Measurements from ENCODE around the gene SSTR4. TPM values are rescaled to one million over a fixed set of nuclear protein-coding genes. Genes with fewer than 3 reads are reported as not detected.

Gene SSTR4
- total and polyA plus RNA-seq, 2 donors (not counting 3 experiments of a cell fraction or from before 2014, with no cell fraction given): not detected

DNA sequence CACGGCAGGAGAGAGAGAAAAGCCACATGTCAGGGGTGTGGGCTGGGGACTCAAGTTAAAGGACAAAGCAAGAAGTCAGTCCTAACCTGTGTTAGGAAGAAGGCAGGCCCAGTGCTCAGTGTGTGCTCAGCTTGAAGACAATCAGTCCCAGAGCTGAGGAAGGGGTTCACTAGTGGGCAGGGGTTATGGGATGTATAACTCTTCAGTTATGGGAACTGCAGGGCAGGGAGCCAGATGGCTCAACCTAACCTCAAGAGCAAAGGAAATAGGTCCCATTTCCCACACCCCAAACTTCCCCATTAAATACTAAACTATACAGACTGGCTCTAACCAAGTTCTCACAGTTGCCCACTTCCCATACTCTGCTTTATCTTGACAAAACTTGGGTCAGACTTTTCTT lies 7.4 kb upstream of the SSTR4 start:
- FAIRE-seq: no peak
- TF ChIP-seq MYC (IDR thresholded peaks at IDR 0.05; ENCODE audit: low read depth, low read length): no peak
- TF ChIP-seq, protein P1, sequence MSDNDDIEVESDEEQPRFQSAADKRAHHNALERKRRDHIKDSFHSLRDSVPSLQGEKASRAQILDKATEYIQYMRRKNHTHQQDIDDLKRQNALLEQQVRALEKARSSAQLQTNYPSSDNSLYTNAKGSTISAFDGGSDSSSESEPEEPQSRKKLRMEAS (IDR thresholded peaks at IDR 0.05; ENCODE audit: insufficient read depth, insufficient read length): no peak
- no peak for TF ChIP-seq POLR2A (IDR thresholded peaks at IDR 0.05; ENCODE audit: low read depth, low read length)
- TF ChIP-seq EZH2 (IDR thresholded peaks at IDR 0.05; ENCODE audit: borderline replicate concordance, low read depth, low read length, severe bottlenecking): no peak
- TF ChIP-seq POLR2AphosphoS5 (IDR thresholded peaks at IDR 0.05; ENCODE audit: insufficient read depth, low read depth, low read length): no peak
- TF ChIP-seq, protein P2, sequence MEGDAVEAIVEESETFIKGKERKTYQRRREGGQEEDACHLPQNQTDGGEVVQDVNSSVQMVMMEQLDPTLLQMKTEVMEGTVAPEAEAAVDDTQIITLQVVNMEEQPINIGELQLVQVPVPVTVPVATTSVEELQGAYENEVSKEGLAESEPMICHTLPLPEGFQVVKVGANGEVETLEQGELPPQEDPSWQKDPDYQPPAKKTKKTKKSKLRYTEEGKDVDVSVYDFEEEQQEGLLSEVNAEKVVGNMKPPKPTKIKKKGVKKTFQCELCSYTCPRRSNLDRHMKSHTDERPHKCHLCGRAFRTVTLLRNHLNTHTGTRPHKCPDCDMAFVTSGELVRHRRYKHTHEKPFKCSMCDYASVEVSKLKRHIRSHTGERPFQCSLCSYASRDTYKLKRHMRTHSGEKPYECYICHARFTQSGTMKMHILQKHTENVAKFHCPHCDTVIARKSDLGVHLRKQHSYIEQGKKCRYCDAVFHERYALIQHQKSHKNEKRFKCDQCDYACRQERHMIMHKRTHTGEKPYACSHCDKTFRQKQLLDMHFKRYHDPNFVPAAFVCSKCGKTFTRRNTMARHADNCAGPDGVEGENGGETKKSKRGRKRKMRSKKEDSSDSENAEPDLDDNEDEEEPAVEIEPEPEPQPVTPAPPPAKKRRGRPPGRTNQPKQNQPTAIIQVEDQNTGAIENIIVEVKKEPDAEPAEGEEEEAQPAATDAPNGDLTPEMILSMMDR (IDR thresholded peaks at IDR 0.05; ENCODE audit: extremely low read depth in 1 of 2, insufficient read depth in 1 of 2, low read depth in 1 of 2, low read length in 2 of 2): no peak
- TF ChIP-seq FOS (IDR thresholded peaks at IDR 0.05; ENCODE audit: borderline replicate concordance, insufficient read depth, low read length): no peak
- no peak for TF ChIP-seq JUN (IDR thresholded peaks at IDR 0.05; ENCODE audit: borderline replicate concordance, insufficient read depth, insufficient read length, low read depth)

More for the DNA sequence above, 7.4 kb upstream of the SSTR4 start:
- Histone ChIP-seq H3K9me3 (replicated peaks; ENCODE audit: control insufficient read depth, insufficient read depth, low read length) (no peaks in the 10 kb centered on the region), H3K9me1 (replicated peaks; ENCODE audit: control insufficient read depth, extremely low read depth, insufficient read depth, low read length) (no peaks in the 10 kb centered on the region), H3K4me2 (ENCODE audit: insufficient read depth, low read length) (no peak overlapping the region), H3K79me2 (ENCODE audit: control insufficient read depth, insufficient read depth, low read length) (no peaks in the 10 kb centered on the region), H2AFZ (ENCODE audit: low read depth, low read length) (no peak overlapping the region), H3K27me3 (ENCODE audit: control insufficient read depth in 2 of 2, insufficient read depth in 2 of 2, low read length in 2 of 2) (peaks cover 10% of the 10 kb centered on the region in 2 experiments), H3K4me1 (ENCODE audit: control insufficient read depth, extremely low read depth, insufficient read depth, low read length) (no peaks in the 10 kb centered on the region), H4K20me1 (replicated peaks; ENCODE audit: control insufficient read depth, extremely low read depth, insufficient read depth, low read length) (no peaks in the 10 kb centered on the region), H3K4me3 (replicated peaks in 1 of 3; ENCODE audit: insufficient read depth in 1 of 3, low read depth in 1 of 3, low read length in 3 of 3) (no peak overlapping the region), H3K36me3 (ENCODE audit: control insufficient read depth in 2 of 2, extremely low read depth in 1 of 2, insufficient read depth in 2 of 2, low read length in 2 of 2) (no peaks in the 10 kb centered on the region), H3K9ac (replicated peaks; ENCODE audit: extremely low read depth, insufficient read depth, low read length) (no peak overlapping the region), H3K27ac (ENCODE audit: insufficient read depth, low read depth, low read length) (no peak overlapping the region)
- intact Hi-C loops (cut with micrococcal nuclease): no loop called here
- no TSS peak for BruUV-seq (replicated peaks)
- ChIA-PET CTCF (no interaction called here), POLR2A (no interaction called here)
- no peak for DNase-seq (ENCODE audit: low read depth, low spot score)
- dilution Hi-C loops (cut with MboI; ENCODE audit: extremely low pct_ligation_motif_present, low sequenced_read_pairs): no loop called here
